COLO829 (cell line): Measurements from ENCODE around the gene SLC5A10.
"Not testable (repeated sequence)": the region's sequence is repeated elsewhere in the genome, so short reads cannot be mapped to it uniquely, and the experiment has no call there.

Experiments used
- DNase-seq: peaks from one replicate; pipeline ENCODE4 v3.0.0; 2012; ENCODE audit warnings: low spot score

SLC5A10 gene

GRCh38 chr17:18947866-18948265 is 4.1 kb upstream of the SLC5A10 start:
- DNase-seq: no peak

GRCh38 chr17:18948476-18949006 is 3.4 kb upstream of the SLC5A10 start:
- DNase-seq: no peak

DNA sequence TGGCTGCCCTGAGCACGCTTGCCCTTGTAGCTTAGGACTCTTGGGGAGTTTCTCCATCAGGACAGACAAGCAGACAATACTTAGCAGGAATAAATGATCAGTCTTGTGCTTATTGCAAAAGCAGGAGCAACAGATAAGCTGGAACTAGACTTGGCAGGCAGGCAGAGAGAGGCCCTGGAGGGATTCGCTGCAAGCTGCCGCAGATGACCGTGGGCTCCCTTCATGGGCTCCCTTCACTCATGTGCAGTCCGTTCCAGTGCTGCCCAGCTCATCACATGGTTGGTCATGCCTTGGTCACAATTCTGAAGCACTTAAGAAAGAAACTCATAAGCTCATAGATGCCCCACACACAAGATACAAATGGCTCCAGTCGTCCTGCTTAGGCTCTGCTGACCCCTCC is 2.4 kb upstream of the SLC5A10 start:
- DNase-seq: no peak

- DNase-seq: no peak
Observed at GRCh38 chr17:18950346-18950745, 1.6 kb upstream of the SLC5A10 start.

DNA sequence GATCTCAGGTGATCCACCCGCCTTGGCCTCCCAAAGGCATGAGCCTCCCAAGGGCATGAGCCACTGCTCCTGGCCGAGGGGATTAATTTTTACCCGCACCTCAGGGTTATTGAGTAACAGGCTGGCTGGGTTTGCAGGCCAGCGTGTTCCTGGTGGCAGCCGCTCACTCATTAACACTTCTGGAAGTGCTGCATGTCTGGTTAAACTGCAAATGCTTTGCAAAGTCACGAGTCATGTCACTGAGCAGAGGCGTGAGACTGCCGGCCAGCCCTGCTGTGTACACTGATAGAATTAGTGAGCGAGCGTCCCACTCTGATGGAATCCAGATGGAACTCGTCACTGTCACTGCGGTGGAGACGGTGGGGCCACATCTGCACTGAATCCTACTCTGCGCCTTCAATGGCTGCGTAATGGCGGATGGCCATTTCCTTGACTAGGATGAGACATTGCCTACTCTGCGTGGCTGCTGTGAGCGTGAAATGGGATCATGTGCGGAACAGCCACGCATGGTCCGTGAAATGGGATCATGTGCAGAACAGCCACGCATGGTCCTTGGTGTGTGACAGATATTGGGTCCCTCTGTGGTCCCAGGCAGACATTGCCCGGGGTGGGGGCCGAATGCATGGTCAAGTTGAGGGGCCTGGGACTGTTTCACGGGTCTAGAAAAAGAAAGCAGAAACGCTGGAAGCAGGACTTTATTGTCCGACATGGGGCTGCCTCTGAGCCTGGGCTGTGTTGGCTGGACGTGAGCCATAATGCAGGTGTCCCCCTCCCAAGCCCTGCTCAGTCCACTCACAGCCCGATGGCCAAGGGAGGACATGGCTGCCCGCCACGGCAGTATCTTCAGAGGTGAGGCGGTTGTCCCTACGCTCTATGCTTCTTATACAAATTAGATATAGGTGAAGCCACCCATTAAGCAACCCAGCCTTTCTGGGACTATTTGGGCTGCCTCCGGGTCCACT is 740 bp upstream of the SLC5A10 start:
- DNase-seq: no peak

GRCh38 chr17:18953231-18953728 is 1.3 kb downstream of the SLC5A10 start:
- DNase-seq: no peak

- no peak for DNase-seq
Observed at GRCh38 chr17:18954321-18954720, 2.4 kb downstream of the SLC5A10 start.

DNA sequence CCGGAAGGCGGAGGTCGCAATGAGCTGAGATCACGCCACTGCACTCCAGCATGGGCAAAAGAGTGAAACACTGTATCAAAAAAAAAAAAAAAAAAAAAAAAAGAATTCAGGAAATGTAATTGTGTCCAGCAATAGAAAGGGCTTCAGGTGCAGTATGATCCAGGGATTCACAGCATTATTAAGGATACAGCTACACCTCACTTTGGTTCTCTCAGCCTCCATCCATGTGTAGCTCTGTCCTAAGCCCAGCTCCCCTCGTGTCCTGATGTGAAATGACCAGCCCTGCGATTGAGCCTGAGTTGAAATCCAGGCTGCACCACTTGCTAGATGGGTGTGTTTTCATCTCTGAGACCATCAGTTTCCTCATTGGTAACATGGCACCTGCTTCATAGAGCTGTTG is 3.0 kb downstream of the SLC5A10 start:
- no peak for DNase-seq

DNA sequence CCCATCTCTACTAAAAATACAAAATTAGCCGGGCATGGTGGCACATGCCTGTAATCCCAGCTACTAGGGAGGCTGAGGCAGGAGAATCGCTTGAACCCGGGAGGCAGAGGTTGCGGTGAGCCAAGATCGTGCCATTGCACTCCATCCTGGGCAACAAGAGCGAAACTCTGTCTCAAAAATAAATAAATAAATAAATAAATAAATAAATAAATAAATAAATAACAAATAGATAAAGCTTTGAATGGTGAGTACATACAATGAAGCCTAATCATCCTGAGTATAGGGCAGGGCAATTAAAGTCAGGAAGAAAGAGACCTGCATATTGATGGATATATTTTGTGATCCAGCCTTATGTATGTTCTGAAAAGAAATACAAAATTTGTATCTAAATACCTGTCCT is 4.1 kb downstream of the SLC5A10 start:
- not testable (repeated sequence) for DNase-seq

DNA sequence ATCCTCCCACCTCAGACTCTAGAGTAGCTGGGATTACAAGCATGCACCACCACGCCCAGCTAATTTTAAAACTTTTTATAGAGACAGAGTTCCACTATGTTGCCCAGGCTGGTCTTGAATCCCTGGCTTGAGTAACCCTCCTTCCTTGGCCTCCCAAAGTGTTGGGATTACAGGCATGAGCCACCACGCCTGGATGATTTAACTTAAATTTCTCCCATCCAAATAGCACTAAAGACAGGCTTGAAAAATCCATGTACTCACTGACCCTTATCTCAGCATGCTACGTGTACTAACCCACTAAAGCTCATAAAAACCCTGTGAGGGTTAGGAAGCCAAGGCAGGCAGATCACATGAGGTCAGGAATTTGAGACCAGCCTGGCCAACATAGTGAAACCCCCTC is 4.6 kb downstream of the SLC5A10 start:
- no peak for DNase-seq

DNA sequence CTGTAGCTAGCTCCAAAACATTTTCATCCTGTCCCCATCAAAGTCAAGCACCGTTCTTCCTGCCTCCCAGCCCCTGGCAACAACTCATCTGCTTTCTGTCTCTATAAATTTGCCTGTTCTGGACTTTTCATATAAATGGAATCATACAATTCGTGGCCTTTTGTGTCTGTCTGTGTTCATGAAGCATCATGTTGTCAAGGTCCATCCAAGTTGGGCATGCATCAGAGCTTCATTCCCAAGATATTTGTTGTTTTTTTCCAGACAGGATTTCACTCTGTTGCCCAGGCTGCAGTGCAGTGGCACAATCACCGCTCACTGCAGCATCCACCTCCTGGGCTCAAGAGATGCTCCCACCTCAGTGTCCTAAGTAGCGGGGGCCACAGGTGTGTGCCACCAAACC is 5.9 kb downstream of the SLC5A10 start:
- DNase-seq: no peak

DNA sequence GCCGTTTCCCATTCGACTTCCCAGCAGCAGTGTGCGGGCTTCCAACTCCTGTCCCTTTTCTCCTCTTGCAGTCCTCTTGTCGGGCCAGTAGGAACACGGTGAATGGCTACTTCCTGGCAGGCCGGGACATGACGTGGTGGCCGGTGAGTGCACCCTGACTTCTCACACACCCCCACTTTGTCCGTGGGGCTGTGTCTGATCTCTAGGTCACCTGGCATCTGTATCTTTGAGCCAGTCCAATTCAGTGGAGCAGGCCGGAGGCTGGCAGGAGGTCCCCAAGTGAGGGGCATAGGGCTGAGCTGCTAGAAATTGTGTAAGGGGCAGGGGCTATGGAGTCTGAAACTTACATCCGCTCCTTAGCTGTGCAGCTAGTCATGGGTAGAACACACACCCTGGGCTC is 6.6 kb downstream of the SLC5A10 start:
- DNase-seq: no peak

DNA sequence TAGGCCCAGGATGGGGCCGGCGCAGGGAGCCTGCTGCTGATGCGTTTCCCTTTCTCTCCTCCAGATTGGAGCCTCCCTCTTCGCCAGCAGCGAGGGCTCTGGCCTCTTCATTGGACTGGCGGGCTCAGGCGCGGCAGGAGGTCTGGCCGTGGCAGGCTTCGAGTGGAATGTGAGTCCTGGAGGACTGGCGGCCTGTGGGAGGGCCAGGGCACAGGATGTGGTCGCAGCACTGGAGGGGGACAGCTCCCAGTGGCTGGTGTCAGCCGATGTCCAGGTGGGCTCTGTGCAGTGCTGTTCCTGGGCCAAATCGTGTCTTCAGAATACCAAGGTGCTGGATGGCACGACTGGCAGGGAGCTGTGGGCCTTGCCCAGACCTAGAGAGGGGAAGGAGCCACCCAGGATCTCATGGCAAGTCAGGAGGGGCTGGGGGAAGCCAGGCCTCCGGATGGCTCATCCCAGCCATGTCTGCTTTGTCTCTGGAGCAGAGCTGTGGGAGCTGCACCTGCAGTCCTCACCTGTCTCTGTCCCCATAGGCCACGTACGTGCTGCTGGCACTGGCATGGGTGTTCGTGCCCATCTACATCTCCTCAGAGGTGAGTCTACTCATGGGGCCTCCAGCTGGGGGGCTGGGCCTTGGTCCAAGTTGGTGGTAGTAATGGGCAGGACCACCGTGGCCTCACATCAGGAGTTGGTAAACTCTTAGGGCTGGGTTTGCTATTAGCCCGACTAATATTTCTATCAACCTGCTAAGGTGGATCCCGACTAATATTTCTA is 7.3 kb downstream of the SLC5A10 start:
- no peak for DNase-seq

DNA sequence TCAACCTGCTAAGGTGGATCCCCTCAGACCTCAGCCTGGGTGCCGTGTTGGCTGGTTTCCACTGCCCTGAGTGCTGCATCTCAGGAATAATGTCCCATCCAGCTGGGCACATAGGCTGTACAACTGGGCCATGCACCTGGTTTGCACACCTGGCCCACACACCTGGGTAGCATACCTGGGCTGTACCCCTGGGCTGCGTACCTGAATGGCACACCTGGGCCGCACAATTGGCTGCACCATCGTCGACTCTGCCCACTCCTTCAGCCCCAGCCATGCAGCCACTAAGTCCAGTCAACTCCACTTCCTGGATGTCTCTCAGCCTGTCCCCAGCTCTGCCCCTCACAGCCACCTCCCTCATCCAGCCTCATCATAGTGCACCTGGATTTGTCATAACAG is 7.9 kb downstream of the SLC5A10 start:
- no peak for DNase-seq

- DNase-seq: no peak
Observed at GRCh38 chr17:18960241-18960665, 8.3 kb downstream of the SLC5A10 start.

GRCh38 chr17:18960803-18961511 is 9.0 kb downstream of the SLC5A10 start:
- DNase-seq: peak; percentile 58

- DNase-seq: no peak
Observed at GRCh38 chr17:18961634-18962493, 9.9 kb downstream of the SLC5A10 start.

DNA sequence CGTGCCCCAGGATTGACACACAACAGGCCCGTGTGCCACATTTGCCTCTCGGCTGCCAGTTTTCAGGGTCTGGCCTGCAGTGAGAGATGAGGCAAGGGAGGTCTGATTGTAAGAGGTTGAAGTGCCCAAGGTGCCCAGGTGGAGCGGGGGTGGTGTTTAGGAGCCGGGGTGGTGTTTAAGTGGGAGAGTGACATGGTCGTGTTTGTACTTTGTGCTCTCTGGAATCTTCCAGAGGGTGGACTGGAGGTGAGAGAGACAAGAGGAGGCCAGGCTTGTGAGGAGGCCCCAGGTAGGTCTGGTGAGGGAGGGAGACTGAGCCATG is 10.5 kb downstream of the SLC5A10 start:
- DNase-seq: no peak

DNA sequence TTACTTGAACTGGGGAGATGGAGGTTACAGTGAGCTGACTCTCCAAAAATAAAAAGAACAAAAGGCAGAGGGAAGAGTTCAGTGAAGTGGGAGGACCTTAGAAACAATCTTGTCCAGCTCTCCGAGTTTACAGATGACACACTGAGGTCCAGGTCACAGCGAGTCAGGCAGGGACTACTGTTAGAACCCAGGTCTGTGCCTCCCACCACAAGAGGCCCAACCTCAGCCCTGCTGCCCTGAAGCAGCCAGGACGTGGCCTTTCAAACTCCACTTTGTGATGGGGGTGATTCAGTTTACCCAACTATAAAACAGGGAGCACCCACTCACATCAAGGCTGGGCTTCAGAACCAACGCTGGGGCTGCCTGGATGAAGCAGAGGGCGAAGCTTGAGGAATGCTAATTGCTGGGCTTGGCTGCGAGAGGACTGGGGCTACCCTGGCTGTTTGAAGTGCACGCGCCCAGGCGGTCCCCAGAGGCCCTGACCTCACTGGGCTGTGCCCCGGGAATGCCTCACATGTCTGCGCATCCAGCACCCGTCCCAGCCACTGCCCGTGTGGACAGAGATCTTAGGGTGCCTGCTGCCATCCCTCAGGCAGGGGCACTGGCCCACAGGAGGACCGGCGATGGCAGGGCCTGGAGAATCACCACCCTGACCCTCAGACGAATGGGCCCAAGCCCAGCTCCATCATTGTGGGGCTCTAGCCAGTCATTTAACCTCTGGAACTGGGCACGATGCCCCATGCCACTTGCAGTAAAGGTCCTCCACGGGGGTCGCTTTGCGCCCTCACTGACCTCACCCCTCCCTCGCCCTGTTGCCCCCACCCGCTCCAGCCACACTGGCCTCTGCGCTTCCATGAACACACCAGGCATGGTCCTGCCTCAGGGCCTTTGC is 11.4 kb downstream of the SLC5A10 start:
- DNase-seq: no peak

DNA sequence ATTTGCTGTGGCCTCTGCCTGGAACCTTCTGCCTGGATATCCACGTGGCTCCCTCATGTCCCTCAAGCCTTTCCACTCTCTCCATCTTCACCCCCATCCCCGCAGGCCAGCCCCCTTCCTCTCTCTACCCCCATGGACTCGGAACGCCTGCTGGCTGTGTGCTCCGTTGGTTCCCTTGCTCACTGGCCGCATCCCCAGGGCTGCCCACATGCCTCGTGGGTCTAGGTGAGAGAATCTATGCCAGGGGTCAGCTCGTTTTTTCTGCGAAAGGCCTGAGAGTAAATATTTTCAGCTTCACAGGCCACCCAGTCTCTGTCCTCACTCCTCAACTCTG is 12.0 kb downstream of the SLC5A10 start:
- no peak for DNase-seq
